NCI-H146 treated with DMSO at 0.1 percent for 48 hours (cell line): ENCODE data around the gene ARHGEF25.
A peak's percentile ranks its signal among the peaks of the same experiment; 100 is the strongest.
"Not testable (repeated sequence)": the region's sequence is repeated elsewhere in the genome, so short reads cannot be mapped to it uniquely, and the experiment has no call there.

Source experiments
- DNase-seq: peaks from one replicate; lab custom pipeline; 2025; ENCODE audit not compliant: unreplicated experiment; lab: John Stamatoyannopoulos, UW

ARHGEF25 gene

GRCh38 chr12:57585156-57585555 lies 26.1 kb upstream of the ARHGEF25 start:
- no peak for DNase-seq

- no peak for DNase-seq
Measured at GRCh38 chr12:57586128-57586527, 25.1 kb upstream of the ARHGEF25 start.

- no peak for DNase-seq
Measured at GRCh38 chr12:57586832-57587429, 24.3 kb upstream of the ARHGEF25 start.

DNA sequence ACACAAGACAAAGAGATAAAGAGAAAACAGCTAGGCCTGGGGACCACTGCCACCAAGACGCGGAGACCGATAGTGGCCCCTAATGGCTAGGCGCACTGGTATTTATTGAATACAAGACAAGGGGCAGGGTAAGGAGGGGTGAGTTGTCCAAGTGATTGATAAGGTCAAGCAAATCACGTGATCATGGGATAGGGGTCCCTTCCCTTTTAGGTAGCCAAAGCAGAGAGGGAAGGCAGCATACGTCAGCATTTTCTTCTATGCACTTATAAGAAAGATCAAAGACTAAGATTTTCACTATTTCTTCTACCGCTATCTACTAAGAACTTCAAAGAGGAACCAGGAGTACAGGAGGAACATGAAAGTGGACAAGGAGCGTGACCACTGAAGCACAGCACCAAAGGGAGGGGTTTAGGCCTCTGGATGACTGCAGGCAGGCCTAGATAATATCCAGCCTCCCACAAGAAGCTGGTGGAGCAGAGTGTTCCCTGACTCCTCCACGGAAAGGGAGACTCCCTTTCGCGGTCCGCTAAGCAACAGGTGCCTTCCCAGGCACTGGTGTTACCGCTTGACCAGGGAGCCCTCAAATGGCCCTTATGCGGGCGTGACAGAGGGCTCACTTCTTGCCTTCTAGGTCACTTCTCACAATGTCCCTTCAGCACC lies 22.2 kb upstream of the ARHGEF25 start:
- not testable (repeated sequence) for DNase-seq

DNA sequence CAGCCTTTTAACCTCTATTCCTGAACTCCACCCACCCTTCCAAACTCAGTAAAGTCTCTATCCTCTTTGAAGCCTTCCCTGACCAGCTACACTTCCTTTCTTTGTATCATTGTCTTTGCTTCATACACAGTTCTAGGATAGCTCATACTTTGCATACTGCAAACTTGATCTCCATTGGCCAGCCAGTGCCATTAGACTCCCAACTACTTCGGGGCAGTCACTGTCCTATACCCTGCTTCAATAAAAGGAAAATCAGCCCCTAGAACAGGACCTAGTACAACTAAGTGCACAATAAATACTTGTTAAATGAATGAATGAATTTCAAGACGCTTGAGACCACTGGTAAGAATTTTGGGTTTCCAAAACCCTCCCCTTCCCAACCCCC lies 20.8 kb upstream of the ARHGEF25 start:
- DNase-seq: peak; percentile 29

DNA sequence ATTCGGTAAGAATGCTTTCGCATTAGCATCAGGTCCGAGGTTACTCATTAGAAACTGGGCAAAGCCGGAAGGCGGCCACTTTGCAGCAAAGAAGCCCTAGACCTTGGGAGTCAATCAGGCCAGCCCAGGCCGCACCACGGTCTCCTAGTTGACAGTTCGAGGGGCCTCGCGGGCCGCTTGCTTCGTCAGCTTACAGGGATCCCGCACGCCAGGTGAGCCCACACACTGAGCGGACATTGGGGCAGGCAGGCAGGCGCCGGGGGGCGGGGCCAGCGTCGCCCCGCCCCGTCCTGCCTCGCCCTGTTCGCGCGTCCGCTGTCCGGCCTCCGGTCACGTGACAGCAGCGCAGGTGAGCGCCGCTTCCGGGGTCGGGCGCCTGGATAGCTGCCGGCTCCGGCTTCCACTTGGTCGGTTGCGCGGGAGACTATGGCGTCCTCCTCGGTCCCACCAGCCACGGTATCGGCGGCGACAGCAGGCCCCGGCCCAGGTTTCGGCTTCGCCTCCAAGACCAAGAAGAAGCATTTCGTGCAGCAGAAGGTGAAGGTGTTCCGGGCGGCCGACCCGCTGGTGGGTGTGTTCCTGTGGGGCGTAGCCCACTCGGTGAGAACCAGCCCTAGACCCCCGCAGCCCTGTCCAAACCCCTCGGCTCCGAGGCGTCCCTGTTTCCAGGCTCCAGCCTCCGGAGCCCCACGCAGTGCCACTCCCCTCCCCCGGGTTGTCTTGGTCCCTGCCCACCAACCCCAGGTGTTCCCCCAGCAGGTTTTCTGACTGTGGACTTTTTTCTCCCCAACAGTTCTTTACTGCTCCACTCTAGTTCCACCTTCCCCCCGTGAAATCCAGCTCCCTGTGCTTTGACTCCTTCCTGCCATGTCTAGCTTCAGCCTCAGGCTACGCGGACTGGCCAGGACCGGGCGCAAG lies 20.1 kb upstream of the ARHGEF25 start, which contains the start of gene PIP4K2C:
TSS of gene PIP4K2C (plus strand) at position 329 of the 918 bp plus-strand sequence. CDS start at position 427, 98 bp downstream.
- peak; percentile 75 for DNase-seq

- no peak for DNase-seq
Measured at GRCh38 chr12:57591782-57592325, 19.4 kb upstream of the ARHGEF25 start.

GRCh38 chr12:57592551-57593165 lies 18.6 kb upstream of the ARHGEF25 start:
- no peak for DNase-seq

- no peak for DNase-seq
Measured at GRCh38 chr12:57593187-57593586, 18.0 kb upstream of the ARHGEF25 start.

DNA sequence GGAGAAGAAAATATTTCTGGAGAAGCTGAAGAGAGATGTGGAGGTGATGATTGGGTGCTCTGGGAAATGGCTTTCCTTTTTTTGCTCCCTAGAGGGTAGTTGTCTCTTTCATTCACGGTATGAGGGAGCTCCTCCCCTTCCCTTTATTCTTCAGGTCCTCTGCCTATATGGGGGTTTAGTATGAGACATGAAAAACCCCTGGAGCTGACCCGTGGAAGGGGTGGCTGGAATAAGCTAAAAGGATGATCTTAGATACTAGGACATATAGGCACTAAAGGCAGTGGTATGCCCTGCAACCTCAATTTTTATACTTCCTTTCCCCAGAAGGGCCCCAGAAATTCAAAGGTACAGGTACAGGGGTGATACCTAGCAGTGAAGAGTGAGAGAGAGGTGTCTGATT lies 10.8 kb upstream of the ARHGEF25 start:
- no peak for DNase-seq

DNA sequence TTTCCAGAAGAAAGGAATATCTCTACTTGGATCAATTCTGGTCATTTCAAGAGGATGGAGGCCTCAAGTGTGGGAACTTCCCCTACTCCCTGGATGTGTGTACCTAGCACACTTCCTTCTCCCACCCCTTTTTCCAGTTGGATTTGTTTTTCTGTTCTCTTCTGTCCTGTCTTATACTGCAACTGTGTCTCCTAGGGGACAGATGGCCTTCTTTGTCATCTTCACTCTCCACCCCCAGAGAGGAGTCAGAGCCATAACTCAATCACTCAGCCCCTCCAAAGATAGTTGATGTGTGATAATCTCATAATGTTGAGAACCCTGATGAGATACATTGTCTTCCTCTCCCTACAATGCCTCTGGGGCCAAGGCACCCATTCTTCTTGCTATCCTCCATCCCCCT lies 8.7 kb upstream of the ARHGEF25 start:
- DNase-seq: no peak

DNA sequence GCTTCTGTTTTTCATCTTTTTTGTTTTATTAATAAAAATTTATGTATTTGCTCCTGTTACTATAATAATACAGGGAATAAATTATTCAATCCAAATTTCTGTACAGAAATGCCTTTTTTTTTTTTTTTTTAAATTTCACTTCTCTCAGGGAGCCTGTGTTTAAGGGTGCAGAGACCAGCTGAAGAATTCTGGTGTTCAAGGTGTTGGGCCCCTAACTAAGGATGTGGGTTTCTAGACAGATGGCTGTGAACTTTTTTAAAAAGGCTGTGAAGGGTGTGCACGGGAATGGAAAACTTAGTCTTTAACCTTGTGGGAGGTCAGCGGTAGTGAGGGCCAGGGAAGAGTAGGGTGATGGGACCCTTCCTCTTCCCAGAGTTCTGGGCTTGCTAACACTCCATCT lies 7.9 kb upstream of the ARHGEF25 start:
- DNase-seq: no peak

GRCh38 chr12:57603815-57604453 lies 7.3 kb upstream of the ARHGEF25 start:
- DNase-seq: no peak

DNA sequence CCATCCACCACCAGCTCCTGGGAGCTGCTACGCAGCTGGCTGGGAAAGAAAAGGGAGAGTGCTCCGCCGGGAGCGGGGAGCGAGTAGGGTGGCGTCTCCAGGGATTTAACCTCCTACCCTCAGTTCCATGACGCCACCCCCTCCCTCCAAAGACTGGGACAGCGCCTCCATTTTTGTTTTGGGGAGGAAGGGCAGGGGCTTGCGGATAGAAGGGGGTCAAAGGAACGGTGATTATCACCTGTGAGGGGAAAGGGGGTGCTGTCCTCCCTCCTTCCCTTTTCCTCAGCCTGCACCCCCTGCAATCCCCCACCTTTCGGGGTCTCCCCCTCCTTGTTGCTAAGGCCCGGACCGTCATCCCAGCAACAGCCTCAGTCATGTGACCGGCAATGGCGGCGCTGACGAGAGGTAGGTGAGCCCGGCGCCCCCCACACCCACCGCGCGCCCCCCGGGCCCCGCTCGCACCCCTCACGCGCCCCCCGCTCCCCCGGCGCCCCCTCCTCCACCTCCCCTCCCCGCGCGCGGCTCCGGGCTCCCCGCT lies 6.7 kb upstream of the ARHGEF25 start, which contains the start of gene DTX3:
TSS of gene DTX3 (plus strand) at position 371 of the 538 bp plus-strand sequence. CDS start 1,694 bp downstream, outside the sequence.
- peak; percentile 37 for DNase-seq

- DNase-seq: no peak
Measured at GRCh38 chr12:57604992-57605810, 6.0 kb upstream of the ARHGEF25 start.

- no peak for DNase-seq
Measured at GRCh38 chr12:57605811-57606311, 5.4 kb upstream of the ARHGEF25 start.

GRCh38 chr12:57606399-57606798 lies 4.8 kb upstream of the ARHGEF25 start:
- no peak for DNase-seq

- DNase-seq: no peak
Measured at GRCh38 chr12:57606821-57607220, 4.4 kb upstream of the ARHGEF25 start.
